Loucy (cell line): ENCODE data around the gene GINS1.

ENCODE experiments used
- H2AFZ ChIP-seq: fragments of 200-600 bp; sonication (generic); 2 replicates; pipeline ENCODE4 v1.6.0; 2016; ENCODE audit warnings: antibody characterized with exemption, mild to moderate bottlenecking, low read length, moderate library complexity
- H3F3A ChIP-seq: fragments of 200-600 bp; 2 replicates; pipeline ENCODE4 v1.6.0; 2016; ENCODE audit warnings: antibody characterized with exemption, low read depth, mild to moderate bottlenecking
- H3K27me3 ChIP-seq: fragments of 200-600 bp; sonication (generic); 2 replicates; pipeline ENCODE4 v1.6.1; 2014; ENCODE audit warnings: low read length, mild to moderate bottlenecking; ENCODE audit not compliant: insufficient read depth, poor library complexity, severe bottlenecking
- H3K36me3 ChIP-seq: fragments of 200-600 bp; sonication (generic); 2 replicates; pipeline ENCODE4 v1.6.1; 2016; ENCODE audit warnings: low read length; ENCODE audit not compliant: insufficient read depth
- H3K4me1 ChIP-seq: fragments of 200-600 bp; sonication (generic); 2 replicates; pipeline ENCODE4 v1.5.1; 2014; ENCODE audit warnings: low read length, mild to moderate bottlenecking; ENCODE audit not compliant: insufficient read depth, poor library complexity, severe bottlenecking
- H3K4me2 ChIP-seq: fragments of 200-600 bp; sonication (generic); 2 replicates; pipeline ENCODE4 v1.6.0; 2014; ENCODE audit warnings: antibody characterized with exemption, low read length, low read depth, mild to moderate bottlenecking; ENCODE audit not compliant: poor library complexity, severe bottlenecking
- H3K4me3 ChIP-seq: fragments of 200-600 bp; sonication (generic); 2 replicates; pipeline ENCODE4 v1.5.1; 2014; ENCODE audit warnings: low read length, mild to moderate bottlenecking, mixed read lengths; ENCODE audit not compliant: poor library complexity, severe bottlenecking
- H3K79me2 ChIP-seq: fragments of 200-600 bp; sonication (generic); 2 replicates; pipeline ENCODE4 v1.6.1; 2014; ENCODE audit warnings: low read length; ENCODE audit not compliant: insufficient read depth
- H3K9ac ChIP-seq: fragments of 200-600 bp; sonication (generic); 2 replicates; pipeline ENCODE4 v1.6.0; 2014; ENCODE audit warnings: mild to moderate bottlenecking, low read depth, low read length, moderate library complexity; ENCODE audit not compliant: poor library complexity, severe bottlenecking
- H3K9me2 ChIP-seq: fragments of 200-600 bp; sonication (generic); replicated peaks from 2 replicates; pipeline ENCODE4 v1.6.1; 2016; ENCODE audit warnings: low read depth, low read length, mixed read lengths
- H3K9me3 ChIP-seq: fragments of 200-600 bp; sonication (generic); 2 replicates; pipeline ENCODE4 v1.6.1; 2014; ENCODE audit warnings: mild to moderate bottlenecking, antibody characterized with exemption, low read length, low read depth; ENCODE audit not compliant: insufficient read depth
- H4K20me1 ChIP-seq: fragments of 200-600 bp; sonication (generic); 2 replicates; pipeline ENCODE4 v1.6.0; 2014; ENCODE audit warnings: antibody characterized with exemption, low read length, mild to moderate bottlenecking; ENCODE audit not compliant: insufficient read depth, poor library complexity, severe bottlenecking
- EZH2phosphoT487 ChIP-seq: fragments of 200-600 bp; IDR thresholded peaks from 2 replicates; pipeline ENCODE4 v1.6.1; 2018; ENCODE audit warnings: antibody characterized with exemption, mild to moderate bottlenecking, moderate library complexity, borderline replicate concordance
- TF ChIP-seq, protein P1 (sequence below): fragments of 200-600 bp; sonication (generic); conservative IDR thresholded peaks from 2 replicates; pipeline ENCODE4 v1.5.1; 2014; ENCODE audit warnings: mild to moderate bottlenecking, antibody characterized with exemption, low read length

Gene GINS1

GRCh38 chr20:25372584-25373336 lies 34.7 kb upstream of the GINS1 start:
- no peaks in the 10 kb centered on the region for H4K20me1 ChIP-seq
- H3K4me3 ChIP-seq, result no peak overlapping the region
- no peaks in the 10 kb centered on the region for H3F3A ChIP-seq
- H3K9me3 ChIP-seq, result no peaks in the 10 kb centered on the region
- TF ChIP-seq, protein P1, sequence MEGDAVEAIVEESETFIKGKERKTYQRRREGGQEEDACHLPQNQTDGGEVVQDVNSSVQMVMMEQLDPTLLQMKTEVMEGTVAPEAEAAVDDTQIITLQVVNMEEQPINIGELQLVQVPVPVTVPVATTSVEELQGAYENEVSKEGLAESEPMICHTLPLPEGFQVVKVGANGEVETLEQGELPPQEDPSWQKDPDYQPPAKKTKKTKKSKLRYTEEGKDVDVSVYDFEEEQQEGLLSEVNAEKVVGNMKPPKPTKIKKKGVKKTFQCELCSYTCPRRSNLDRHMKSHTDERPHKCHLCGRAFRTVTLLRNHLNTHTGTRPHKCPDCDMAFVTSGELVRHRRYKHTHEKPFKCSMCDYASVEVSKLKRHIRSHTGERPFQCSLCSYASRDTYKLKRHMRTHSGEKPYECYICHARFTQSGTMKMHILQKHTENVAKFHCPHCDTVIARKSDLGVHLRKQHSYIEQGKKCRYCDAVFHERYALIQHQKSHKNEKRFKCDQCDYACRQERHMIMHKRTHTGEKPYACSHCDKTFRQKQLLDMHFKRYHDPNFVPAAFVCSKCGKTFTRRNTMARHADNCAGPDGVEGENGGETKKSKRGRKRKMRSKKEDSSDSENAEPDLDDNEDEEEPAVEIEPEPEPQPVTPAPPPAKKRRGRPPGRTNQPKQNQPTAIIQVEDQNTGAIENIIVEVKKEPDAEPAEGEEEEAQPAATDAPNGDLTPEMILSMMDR, result no peak
- TF ChIP-seq EZH2phosphoT487, result no peak
- H3K27me3 ChIP-seq, result no peaks in the 10 kb centered on the region
- H2AFZ ChIP-seq, result no peak overlapping the region
- no peak overlapping the region for H3K9ac ChIP-seq
- peaks cover 76% of the 10 kb centered on the region; the same call in 1 of the 2 replicates for H3K79me2 ChIP-seq
- H3K36me3 ChIP-seq, result no peaks in the 10 kb centered on the region
- no peaks in the 10 kb centered on the region for H3K4me1 ChIP-seq
- no peak overlapping the region for H3K4me2 ChIP-seq
- H3K9me2 ChIP-seq, result no peaks in the 10 kb centered on the region

DNA sequence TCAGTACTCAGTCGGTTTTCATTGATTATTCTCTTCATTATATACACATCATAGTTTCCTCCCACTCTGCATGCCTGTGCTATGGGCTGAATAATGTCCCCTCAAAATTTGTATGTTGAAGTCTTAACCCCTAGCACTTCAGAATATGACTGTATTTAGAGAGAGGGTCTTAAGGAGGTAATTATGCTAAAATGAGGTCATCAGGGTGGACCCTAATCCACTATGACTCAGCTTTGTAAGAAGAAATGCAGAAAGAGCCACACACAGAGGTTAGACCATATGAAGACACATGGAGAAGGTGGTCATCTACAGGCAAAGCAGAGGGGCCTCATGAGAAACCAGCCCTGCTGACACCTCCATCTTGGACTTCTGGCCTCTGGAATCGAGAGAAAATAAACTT lies 32.6 kb upstream of the GINS1 start:
- TF ChIP-seq, protein P1, result no peak
- no peak for TF ChIP-seq EZH2phosphoT487
- H4K20me1 ChIP-seq, result peaks cover 2% of the 10 kb centered on the region
- H3K36me3 ChIP-seq, result no peaks in the 10 kb centered on the region
- no peak overlapping the region for H3K4me3 ChIP-seq
- no peaks in the 10 kb centered on the region for H3K9me2 ChIP-seq
- no peaks in the 10 kb centered on the region for H3K9me3 ChIP-seq
- no peak overlapping the region for H3K9ac ChIP-seq
- H3K4me2 ChIP-seq, result no peak overlapping the region
- H3K4me1 ChIP-seq, result no peaks in the 10 kb centered on the region
- no peaks in the 10 kb centered on the region for H3F3A ChIP-seq
- H3K27me3 ChIP-seq, result no peaks in the 10 kb centered on the region
- no peak overlapping the region for H2AFZ ChIP-seq
- H3K79me2 ChIP-seq, result peaks cover 78% of the 10 kb centered on the region; the same call in 1 of the 2 replicates

DNA sequence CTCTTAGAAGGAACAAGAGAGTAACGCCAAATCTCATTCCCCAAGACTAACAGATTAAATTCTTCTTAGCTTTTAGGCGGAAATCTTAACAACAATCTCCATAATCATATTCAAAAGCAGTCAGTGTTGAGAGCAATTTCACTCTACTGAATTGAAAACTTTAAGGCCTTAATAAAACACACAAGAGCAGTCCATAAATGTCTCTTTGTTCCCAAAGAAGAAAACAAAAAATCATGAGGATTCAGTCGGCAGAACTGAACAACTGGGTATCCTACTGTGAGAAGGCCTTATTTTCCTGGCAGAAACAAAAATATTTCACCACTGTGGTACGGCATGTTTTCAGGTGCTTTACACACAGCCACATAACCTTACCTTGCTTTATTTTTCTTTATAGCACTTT lies 31.2 kb upstream of the GINS1 start:
- Histone ChIP-seq H3K4me1 (no peaks in the 10 kb centered on the region), H3K9me3 (no peaks in the 10 kb centered on the region), H3K9me2 (no peaks in the 10 kb centered on the region), H2AFZ (no peak overlapping the region), H3K9ac (no peak overlapping the region), H3K27me3 (no peaks in the 10 kb centered on the region), H3K4me3 (no peak overlapping the region), H4K20me1 (peaks cover 3% of the 10 kb centered on the region), H3K36me3 (no peaks in the 10 kb centered on the region), H3K4me2 (no peak overlapping the region), H3F3A (no peaks in the 10 kb centered on the region), H3K79me2 (peaks cover 78% of the 10 kb centered on the region)
- TF ChIP-seq EZH2phosphoT487, result no peak
- TF ChIP-seq, protein P1, result no peak
